Neutrophil (primary cell): ENCODE data around the gene KCTD16.

Experiments used
- H3K27ac ChIP-seq: fragments of 200-600 bp; sonication (generic); 2 replicates; pipeline ENCODE4 v1.5.1; 2016; ENCODE audit warnings: mild to moderate bottlenecking, moderate library complexity
- H3K27me3 ChIP-seq: fragments of 200-600 bp; sonication (generic); 2 replicates; pipeline ENCODE4 v1.6.0; 2016; ENCODE audit warnings: mild to moderate bottlenecking
- H3K36me3 ChIP-seq: fragments of 200-600 bp; sonication (generic); 2 replicates; pipeline ENCODE4 v1.5.1; 2017
- H3K4me1 ChIP-seq, 2 experiments: fragments of 200-600 bp in 1 of 2; sonication (generic) in 1 of 2; 1 replicate in 1 of 2; 2 replicates in 1 of 2; pipeline versions ENCODE4 v1.5.1 to v1.6.1; 2013 to 2016; ENCODE audit warnings: low read depth in 1 of 2, low read length in 1 of 2, mild to moderate bottlenecking in 1 of 2, moderate library complexity in 1 of 2; ENCODE audit not compliant: control insufficient read depth in 1 of 2, insufficient read depth in 1 of 2
- H3K4me3 ChIP-seq, 2 experiments: fragments of 200-600 bp in 1 of 2; sonication (generic) in 1 of 2; 1 replicate in 1 of 2; 2 replicates in 1 of 2; pipeline ENCODE4 v1.5.1; 2013 to 2016; ENCODE audit warnings: low read depth in 1 of 2, low read length in 1 of 2, mild to moderate bottlenecking in 1 of 2, moderate library complexity in 1 of 2
- H3K9me3 ChIP-seq: fragments of 200-600 bp; sonication (generic); 2 replicates; pipeline ENCODE4 v1.5.1; 2016
- TF ChIP-seq, protein P1 (sequence below): fragments of 200-600 bp; sonication (generic); IDR thresholded peaks from 2 replicates; pipeline ENCODE4 v1.5.1; 2016; ENCODE audit warnings: antibody characterized with exemption

KCTD16 gene

GRCh38 chr5:144142824-144143162 is 27.9 kb upstream of the KCTD16 start:
- TF ChIP-seq, protein P1, sequence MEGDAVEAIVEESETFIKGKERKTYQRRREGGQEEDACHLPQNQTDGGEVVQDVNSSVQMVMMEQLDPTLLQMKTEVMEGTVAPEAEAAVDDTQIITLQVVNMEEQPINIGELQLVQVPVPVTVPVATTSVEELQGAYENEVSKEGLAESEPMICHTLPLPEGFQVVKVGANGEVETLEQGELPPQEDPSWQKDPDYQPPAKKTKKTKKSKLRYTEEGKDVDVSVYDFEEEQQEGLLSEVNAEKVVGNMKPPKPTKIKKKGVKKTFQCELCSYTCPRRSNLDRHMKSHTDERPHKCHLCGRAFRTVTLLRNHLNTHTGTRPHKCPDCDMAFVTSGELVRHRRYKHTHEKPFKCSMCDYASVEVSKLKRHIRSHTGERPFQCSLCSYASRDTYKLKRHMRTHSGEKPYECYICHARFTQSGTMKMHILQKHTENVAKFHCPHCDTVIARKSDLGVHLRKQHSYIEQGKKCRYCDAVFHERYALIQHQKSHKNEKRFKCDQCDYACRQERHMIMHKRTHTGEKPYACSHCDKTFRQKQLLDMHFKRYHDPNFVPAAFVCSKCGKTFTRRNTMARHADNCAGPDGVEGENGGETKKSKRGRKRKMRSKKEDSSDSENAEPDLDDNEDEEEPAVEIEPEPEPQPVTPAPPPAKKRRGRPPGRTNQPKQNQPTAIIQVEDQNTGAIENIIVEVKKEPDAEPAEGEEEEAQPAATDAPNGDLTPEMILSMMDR, result no peak

DNA sequence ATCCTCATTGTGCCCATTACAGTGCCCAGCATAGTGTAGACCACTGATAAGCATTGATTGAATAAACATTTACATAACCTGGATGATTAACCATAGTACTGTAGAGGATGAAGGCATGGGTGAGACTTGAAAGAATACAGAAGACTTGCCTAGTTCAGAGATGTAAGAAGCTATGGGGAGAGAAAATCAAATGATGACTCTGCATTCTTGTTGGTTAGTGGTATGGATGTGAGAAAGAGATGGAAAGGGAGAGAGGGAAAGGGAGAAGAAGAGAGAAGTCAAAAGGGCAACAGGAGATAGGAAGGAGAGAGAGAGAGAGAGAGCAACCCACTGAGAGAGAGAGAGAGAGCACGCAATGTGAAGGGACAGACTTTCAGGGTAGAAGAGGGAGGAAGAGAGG is 27.0 kb upstream of the KCTD16 start:
- Histone ChIP-seq H3K9me3 (no peaks in the 10 kb centered on the region), H3K4me3 (no peak overlapping the region), H3K36me3 (no peaks in the 10 kb centered on the region), H3K27ac (no peak overlapping the region), H3K27me3 (peaks cover 14% of the 10 kb centered on the region), H3K4me1 (peaks cover 26 to 37% of the 10 kb centered on the region in 2 experiments)
- TF ChIP-seq, protein P1, result no peak

More at GRCh38 chr5:144142824-144143162, 27.9 kb upstream of the KCTD16 start:
- Histone ChIP-seq H3K27me3 (peaks cover 6% of the 10 kb centered on the region), H3K9me3 (no peaks in the 10 kb centered on the region), H3K36me3 (no peaks in the 10 kb centered on the region), H3K4me1 (peaks cover 26 to 37% of the 10 kb centered on the region in 2 experiments), H3K4me3 (no peak overlapping the region), H3K27ac (peak overlapping the region; percentile 59)

DNA sequence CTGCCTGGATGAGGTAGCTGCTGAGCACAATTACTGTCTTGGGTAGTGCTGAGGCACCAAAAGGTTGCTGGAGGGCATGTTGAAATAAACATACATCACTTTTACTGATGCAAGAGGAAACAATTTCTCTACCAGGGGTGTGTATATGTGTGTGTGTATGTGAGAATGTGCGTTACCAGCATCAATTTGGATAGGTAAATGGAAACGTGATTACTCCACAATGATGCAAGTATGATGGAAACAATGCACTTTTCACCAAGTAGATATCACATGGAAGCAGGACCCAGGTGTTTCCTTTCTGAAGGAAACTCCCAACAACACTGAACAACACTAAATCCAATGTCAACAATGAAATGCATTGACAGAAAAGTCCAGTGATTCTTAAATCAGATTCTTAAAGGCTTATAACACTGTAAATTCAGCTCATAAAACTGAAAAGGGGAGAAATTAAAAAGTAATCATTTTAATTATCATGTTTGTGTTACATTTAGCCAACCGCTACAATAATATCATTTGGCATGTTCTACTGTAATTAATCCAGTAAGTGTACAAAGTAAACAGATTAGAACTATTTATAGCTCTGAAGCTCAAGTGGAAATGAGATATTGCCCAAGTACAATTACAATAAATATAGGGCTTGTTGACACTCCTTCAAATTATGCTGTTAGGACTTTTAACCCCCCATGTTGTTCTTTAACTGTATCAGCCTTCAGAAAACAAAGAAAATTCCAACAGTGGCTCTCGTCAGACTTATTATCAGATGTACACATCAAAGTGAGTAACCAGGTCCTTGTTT is 25.5 kb upstream of the KCTD16 start:
- Histone ChIP-seq H3K4me1 (peaks cover 26 to 37% of the 10 kb centered on the region in 2 experiments), H3K9me3 (no peaks in the 10 kb centered on the region), H3K36me3 (no peaks in the 10 kb centered on the region), H3K27ac (peak overlapping the region; percentile 5), H3K27me3 (peaks cover 29% of the 10 kb centered on the region), H3K4me3 (no peak overlapping the region)
- TF ChIP-seq, protein P1, result no peak

- TF ChIP-seq, protein P1, result no peak
- H3K4me1 ChIP-seq, result no peaks in the 10 kb centered on the region
- no peaks in the 10 kb centered on the region for H3K9me3 ChIP-seq
- H3K36me3 ChIP-seq, result no peaks in the 10 kb centered on the region
- no peak overlapping the region for H3K4me3 ChIP-seq
- H3K27me3 ChIP-seq, result peaks cover 31% of the 10 kb centered on the region
- no peak overlapping the region for H3K27ac ChIP-seq
Measured at GRCh38 chr5:144151026-144151425, 19.6 kb upstream of the KCTD16 start.

DNA sequence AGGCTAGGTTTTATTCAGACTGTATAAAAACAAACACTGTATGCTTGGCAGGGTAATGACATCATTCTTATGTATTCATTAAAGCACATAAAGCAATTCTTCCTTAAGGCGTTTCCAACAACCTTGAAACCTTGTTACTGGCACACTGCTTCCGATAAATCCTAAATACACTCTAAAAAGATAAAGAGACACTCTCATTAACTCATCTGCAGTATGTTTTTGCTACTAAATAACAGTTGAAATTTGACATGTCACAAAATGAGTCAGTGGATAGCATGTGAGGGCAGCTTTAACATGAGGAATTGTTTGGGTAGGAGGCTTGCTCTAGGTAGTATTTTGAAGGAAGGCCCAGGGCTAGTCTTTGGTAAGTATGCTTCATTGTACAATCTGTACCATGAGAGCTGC is 13.9 kb upstream of the KCTD16 start:
- Histone ChIP-seq H3K27ac (no peak overlapping the region), H3K4me1 (no peaks in the 10 kb centered on the region), H3K27me3 (no peaks in the 10 kb centered on the region), H3K9me3 (no peaks in the 10 kb centered on the region), H3K36me3 (peaks cover 33% of the 10 kb centered on the region), H3K4me3 (no peak overlapping the region)
- TF ChIP-seq, protein P1, result no peak
